Body of pancreas (tissue), 4 donors: ENCODE results near the gene PHF21A. TPM values are rescaled to one million over a fixed set of nuclear protein-coding genes. Genes with fewer than 3 reads are reported as not detected.
"Not testable (repeated sequence)": the region's sequence is repeated elsewhere in the genome, so short reads cannot be mapped to it uniquely, and the experiment has no call there.

Experiments
- ATAC-seq: fragments of 150-250 bp; one replicate; pipeline ENCODE4 v1.9.1; 2016
- DNase-seq, 4 donors: peaks; one replicate each; pipeline ENCODE4 v3.0.0-alpha.2; 2019
- H3K27ac ChIP-seq, 4 donors: fragments of 200-600 bp; sonication (generic); 1 replicate in 3 of 4; 2 replicates in 1 of 4; pipeline versions ENCODE4 v1.5.1 to v1.6.1; 2016 to 2019; ENCODE audit warnings: mild to moderate bottlenecking in 1 of 4, mixed read lengths in 1 of 4, moderate library complexity in 1 of 4
- H3K27me3 ChIP-seq, 2 donors: fragments of 200-600 bp; sonication (generic); one replicate each; pipeline ENCODE4 v1.6.0; 2016; ENCODE audit warnings: mild to moderate bottlenecking in 1 of 2
- H3K36me3 ChIP-seq, 2 donors: fragments of 200-600 bp; sonication (generic); replicated peaks in 1 of 2; 2 replicates each; pipeline ENCODE4 v1.5.1; 2016; ENCODE audit warnings: low read depth in 2 of 2; ENCODE audit not compliant: insufficient read depth in 1 of 2
- H3K4me1 ChIP-seq: fragments of 200-600 bp; sonication (generic); one replicate; pipeline ENCODE4 v1.6.0; 2016
- H3K4me3 ChIP-seq, 2 donors: fragments of 200-600 bp; sonication (generic); 1 replicate in 1 of 2; 2 replicates in 1 of 2; pipeline ENCODE4 v1.5.1; 2016 to 2019
- H3K9me3 ChIP-seq, 3 donors: fragments of 200-600 bp; sonication (generic); 1 replicate in 2 of 3; 2 replicates in 1 of 3; pipeline ENCODE4 v1.5.1; 2016
- CTCF ChIP-seq, 7 experiments: fragments of 450-650 bp in 4 of 7; fragments of 200-600 bp in 3 of 7; sonication (generic) in 3 of 7; IDR thresholded peaks; one replicate each; pipeline ENCODE4 v1.5.1; 2016 to 2019; ENCODE audit warnings: antibody characterized with exemption in 7 of 7
- POLR2A ChIP-seq, 3 donors: fragments of 450-650 bp; IDR thresholded peaks; one replicate each; pipeline ENCODE4 v1.6.1; 2016; ENCODE audit warnings: antibody characterized with exemption in 3 of 3, mild to moderate bottlenecking in 2 of 3
- WGBS, 2 donors: methylation state at CpG; one replicate each; pipeline ENCODE4 v1.1.5; 2017; 5-methylcytosine and 5-hydroxymethylcytosine counted together
- intact Hi-C: fragments of 100-400 bp; cut with DNase I; formaldehyde crosslinking; loops from one replicate; pipeline ENCODE4 v1.15.1; 2023
- total RNA-seq, 2 donors: library from RNA; depleted of rRNA; stranded (reverse); fragments of >200 nt; gene quantifications; one replicate each; pipeline ENCODE4 v1.1.0, GENCODE V29; 2016

PHF21A gene
- total RNA-seq, 2 donors from 2014 or later: 11.7 to 49.4 TPM

GRCh38 chr11:45900175-45900800 is 221.0 kb downstream of the PHF21A start:
- Histone ChIP-seq H3K4me1 (peaks cover 62% of the 10 kb centered on the region), H3K27ac (peak overlapping the region; percentile 86 to 93 (median 88)), H3K4me3 (peak overlapping the region in 1 of 2 donors; percentile 17)
- H3K27me3 ChIP-seq, DNase-seq, intact Hi-C loops, H3K36me3 ChIP-seq, H3K9me3 ChIP-seq: not testable (repeated sequence)
- 1 to 2% methylated on average over 14 to 25 of the region's 59 CpGs for WGBS, 2 donors
- peak; percentile 41 for ATAC-seq
- peak in 1 of 3 donors; percentile 41 for TF ChIP-seq POLR2A (IDR thresholded peaks at IDR 0.05)

- H3K4me3 ChIP-seq: peak overlapping the region in 1 of 2 donors; percentile 17
- H3K27ac ChIP-seq: peak overlapping the region; percentile 86 to 93 (median 88)
Measured at GRCh38 chr11:45899448-45900174, 221.6 kb downstream of the PHF21A start.

GRCh38 chr11:45899086-45899447 is 222.2 kb downstream of the PHF21A start:
- no peak for TF ChIP-seq CTCF (IDR thresholded peaks at IDR 0.05)
- TF ChIP-seq POLR2A (IDR thresholded peaks at IDR 0.05): no peak
- peak overlapping the region; percentile 86 to 93 (median 88) for H3K27ac ChIP-seq
- WGBS, 2 donors: 32 to 52% methylated on average over 2 to 3 of the region's 3 CpGs
- no peaks in the 10 kb centered on the region for H3K27me3 ChIP-seq
- peaks cover 49% of the 10 kb centered on the region for H3K4me1 ChIP-seq
- no peaks in the 10 kb centered on the region for H3K9me3 ChIP-seq
- H3K36me3 ChIP-seq: no peaks in the 10 kb centered on the region
- no peak overlapping the region for H3K4me3 ChIP-seq
- intact Hi-C loops: no loop called here
- ATAC-seq (no peak), DNase-seq (no peak)

More at GRCh38 chr11:45899448-45900174, 221.6 kb downstream of the PHF21A start:
- H3K9me3 ChIP-seq: no peaks in the 10 kb centered on the region
- H3K36me3 ChIP-seq: no peaks in the 10 kb centered on the region
- no peaks in the 10 kb centered on the region for H3K27me3 ChIP-seq
- intact Hi-C loops: no loop called here
- DNase-seq (peak; percentile 93 to 95 (median 94)), ATAC-seq (peak; percentile 87)
- WGBS, 2 donors: 1% methylated on average over 28 to 31 of the region's 62 CpGs
- no peak for TF ChIP-seq CTCF (IDR thresholded peaks at IDR 0.05)
- TF ChIP-seq POLR2A (IDR thresholded peaks at IDR 0.05): peak; percentile 50 to 56 (median 53)
- peaks cover 55% of the 10 kb centered on the region for H3K4me1 ChIP-seq

GRCh38 chr11:45897556-45897955 is 223.7 kb downstream of the PHF21A start:
- no peaks in the 10 kb centered on the region for H3K9me3 ChIP-seq
- WGBS, 2 donors: 89 to 94% methylated on average over 6 of the region's 6 CpGs
- DNase-seq: no peak
- no peak overlapping the region for H3K4me3 ChIP-seq
- no peak overlapping the region for H3K27ac ChIP-seq
- no peaks in the 10 kb centered on the region for H3K27me3 ChIP-seq
- intact Hi-C loops: no loop called here
- ATAC-seq: no peak
- no peak for TF ChIP-seq CTCF (IDR thresholded peaks at IDR 0.05)
- TF ChIP-seq POLR2A (IDR thresholded peaks at IDR 0.05): no peak
- no peaks in the 10 kb centered on the region for H3K36me3 ChIP-seq
- H3K4me1 ChIP-seq: peaks cover 41% of the 10 kb centered on the region

GRCh38 chr11:45896422-45896984 is 224.8 kb downstream of the PHF21A start:
- Histone ChIP-seq H3K27me3 (no peaks in the 10 kb centered on the region), H3K4me1 (peaks cover 35% of the 10 kb centered on the region), H3K4me3 (no peak overlapping the region), H3K27ac (no peak overlapping the region), H3K36me3 (no peaks in the 10 kb centered on the region), H3K9me3 (no peaks in the 10 kb centered on the region)
- TF ChIP-seq CTCF (IDR thresholded peaks at IDR 0.05): no peak
- TF ChIP-seq POLR2A (IDR thresholded peaks at IDR 0.05): no peak
- 19% methylated on average over 19 of the region's 19 CpGs; no CpG with 5 or more reads in 1 of the 2 donors for WGBS, 2 donors
- ATAC-seq (no peak), DNase-seq (peak in 3 of 4 donors; percentile 43 to 57 (median 53))
- intact Hi-C loops: no loop called here
